ENCODE results near the gene ANKRD31.
"Not testable (repeated sequence)": the region's sequence is repeated elsewhere in the genome, so short reads cannot be mapped to it uniquely, and the experiment has no call there.

Gene ANKRD31

DNA sequence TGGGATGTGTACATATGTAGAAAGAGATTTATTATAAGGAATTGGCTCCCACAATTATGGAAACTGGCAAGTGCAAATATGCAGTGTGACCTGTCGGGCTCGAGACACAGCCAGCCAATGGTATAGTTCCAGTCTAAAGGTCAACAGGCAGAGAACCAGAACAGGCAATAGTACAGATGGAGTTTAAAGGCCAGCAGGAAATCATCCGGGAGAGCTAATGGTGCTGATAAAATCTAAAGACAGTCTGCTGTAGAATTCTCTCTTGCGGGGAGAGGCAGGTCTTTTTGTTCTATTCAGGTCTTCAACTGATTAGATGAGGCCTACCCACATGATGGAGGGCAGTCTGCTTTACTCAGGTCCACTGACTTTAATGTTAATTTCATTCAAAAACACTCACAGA lies 21.8 kb downstream of the ANKRD31 start:
- DNase-seq: no peak

DNA sequence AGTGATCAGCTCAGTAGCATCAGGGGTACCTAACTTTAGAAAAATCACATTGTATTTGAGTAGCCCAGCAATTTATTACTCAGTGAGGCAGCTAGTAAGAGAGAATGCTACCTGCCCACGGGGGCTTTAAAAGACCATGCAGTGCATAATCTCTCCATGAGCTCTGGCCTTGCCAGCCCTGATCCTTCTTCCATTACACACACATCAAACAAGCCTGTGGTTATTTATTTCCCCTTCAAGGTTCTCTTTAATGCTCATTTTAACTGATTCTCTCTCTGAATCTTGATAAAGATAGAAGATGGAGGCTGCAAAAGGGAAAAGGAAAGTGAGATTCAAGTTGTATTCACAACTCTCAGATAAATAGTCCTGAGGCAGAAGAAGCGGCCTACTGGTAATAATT lies 22.3 kb downstream of the ANKRD31 start:
- DNase-seq: no peak

DNA sequence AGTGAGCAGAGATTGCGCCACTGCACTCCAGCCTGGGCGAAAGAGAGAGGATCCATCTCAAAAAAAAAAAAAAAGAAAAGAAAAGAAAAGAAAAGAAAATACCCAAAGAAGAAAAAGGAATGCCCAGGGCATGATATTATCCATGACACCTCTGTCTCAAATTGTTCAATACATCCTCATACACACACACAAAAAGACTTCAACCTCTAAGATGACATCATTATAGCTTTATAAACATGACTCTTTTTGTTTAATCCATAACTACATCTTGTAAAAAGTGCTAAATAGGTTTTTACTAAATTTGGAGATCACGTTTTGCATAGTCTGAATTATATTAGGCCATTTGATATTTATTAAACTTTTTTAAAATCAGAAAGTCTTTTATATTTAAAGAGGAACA lies 33.1 kb downstream of the ANKRD31 start:
- no peak for DNase-seq

DNA sequence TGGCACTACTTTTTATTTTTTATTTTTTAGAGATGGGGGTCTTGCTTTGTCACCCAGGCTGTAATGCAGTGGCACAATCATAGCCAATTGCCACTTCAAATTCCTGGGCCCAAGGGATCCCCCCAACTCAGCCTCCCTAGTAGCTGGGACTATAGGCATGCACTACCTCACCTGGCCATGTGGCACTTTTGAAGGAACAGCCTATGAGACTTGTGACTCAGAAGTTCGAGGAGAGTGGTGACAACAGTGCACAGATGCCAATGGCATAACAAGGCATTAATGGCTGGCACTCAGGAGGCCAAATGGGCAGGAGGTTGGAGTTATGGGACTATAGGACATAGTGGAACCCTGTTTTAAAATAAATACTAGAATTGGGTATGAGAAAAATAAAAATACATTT lies 33.7 kb downstream of the ANKRD31 start:
- DNase-seq: no peak

DNA sequence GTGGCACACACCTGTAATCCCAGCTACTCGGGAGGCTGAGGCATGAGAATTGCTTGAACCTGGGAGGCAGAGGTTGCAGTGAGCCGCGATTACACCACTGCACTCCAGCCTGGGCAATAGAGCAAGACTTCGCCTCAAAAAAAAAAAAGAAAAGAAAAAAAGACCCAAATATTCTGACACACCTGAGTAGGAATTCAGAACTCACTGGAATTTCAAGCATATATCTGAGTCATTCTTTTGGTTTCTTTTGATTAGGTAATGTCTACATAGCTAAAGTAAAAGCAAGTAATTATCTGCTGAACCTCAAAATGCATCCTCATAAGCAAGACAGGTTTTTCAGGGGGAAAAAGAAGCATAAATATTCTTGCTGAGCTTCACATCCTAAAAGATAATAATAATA lies 35.9 kb downstream of the ANKRD31 start:
- DNase-seq: no peak

DNA sequence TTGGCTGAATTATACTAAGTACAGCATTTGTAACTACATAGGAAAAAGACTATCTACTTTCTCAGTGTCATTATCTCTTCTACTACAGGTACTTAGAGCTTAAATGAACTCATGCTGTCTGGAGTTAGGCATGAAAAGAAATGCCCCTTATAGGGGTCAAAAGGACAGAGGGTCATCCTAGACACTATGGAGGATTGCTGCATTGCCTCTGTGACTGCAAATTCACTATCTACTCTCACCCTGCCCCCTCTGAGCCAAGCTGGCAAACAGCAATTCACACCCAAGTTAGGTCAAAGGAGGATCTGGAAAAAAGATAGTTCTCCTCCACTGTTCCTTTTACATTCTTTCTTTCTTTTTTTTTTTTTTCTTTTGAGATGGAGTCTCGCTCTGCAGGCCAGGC lies 36.7 kb downstream of the ANKRD31 start:
- DNase-seq: no peak

DNA sequence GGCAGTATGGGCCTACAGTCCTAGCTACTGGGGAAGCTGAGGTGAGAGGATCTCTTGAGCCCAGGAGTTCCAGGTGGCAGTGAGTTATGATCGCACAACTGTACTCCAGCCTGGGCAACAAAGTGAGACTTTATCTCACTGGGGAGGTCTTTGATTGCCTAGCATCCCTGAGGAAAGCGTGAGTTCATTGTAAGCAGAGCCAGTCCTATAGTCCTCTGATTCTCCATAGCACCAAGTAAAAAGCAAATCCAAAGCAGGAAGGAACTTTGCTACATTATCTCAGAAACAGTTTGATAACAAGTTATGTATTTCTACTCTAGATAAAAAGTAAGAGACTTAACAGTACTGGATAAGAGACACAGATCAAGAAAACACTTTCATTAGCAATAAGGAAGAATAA lies 37.6 kb downstream of the ANKRD31 start:
- no peak for DNase-seq

DNA sequence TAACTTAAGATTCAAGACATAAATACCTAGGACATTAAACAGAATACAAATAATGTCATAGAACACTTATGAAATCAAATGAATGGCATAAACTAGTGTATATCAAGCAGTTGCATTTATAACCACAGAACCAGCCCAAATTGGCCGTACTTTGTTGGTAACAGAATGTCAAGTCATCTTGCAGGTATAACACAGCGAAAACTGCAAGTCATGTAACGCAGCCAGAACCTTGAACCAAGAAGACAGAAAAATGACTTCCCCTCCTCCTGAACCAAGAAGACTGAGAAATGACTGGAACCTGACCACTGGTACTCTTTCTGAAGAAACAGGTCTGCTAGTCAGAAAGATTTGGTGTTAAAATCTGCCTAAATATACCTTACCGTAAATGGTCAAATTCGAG lies 38.9 kb downstream of the ANKRD31 start:
- no peak for DNase-seq

DNA sequence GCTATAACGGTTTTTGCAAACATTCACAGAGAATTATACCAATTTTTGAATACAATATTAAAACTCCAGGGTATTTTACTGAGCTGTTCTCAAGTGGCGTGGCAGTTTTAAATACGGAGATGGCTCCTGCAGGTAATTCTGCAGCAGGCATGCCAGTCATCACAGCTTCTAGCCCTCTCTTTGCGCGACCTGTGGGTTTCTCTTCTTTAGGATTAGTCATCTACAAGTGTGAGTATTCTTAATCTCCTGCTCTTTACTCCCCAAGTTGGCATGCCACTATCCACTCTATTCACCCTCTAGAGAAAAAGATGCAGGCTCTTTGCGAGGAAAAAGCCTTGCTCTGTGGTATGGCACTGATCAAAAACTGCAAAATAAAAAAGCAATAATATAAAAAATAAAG lies 43.9 kb downstream of the ANKRD31 start:
- DNase-seq: no peak

DNA sequence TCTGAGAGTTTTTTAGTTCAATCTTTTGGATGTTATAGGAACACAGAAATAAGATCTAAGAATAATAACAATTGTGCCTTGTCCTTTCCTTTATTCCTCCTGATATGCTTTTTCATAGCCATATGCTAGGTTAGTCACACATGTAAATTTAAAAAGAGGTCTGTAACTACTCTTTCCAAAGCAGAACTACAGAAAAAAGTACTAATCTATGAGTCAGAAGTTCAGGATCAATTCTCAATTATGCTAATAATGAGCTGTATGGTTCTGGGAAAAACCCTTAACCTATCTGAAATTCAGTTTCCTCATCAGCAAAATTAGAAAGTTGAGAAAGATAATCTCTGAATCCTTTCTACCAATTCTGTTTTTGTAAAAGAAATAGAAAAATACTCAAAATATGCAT lies 44.4 kb downstream of the ANKRD31 start:
- DNase-seq: no peak

DNA sequence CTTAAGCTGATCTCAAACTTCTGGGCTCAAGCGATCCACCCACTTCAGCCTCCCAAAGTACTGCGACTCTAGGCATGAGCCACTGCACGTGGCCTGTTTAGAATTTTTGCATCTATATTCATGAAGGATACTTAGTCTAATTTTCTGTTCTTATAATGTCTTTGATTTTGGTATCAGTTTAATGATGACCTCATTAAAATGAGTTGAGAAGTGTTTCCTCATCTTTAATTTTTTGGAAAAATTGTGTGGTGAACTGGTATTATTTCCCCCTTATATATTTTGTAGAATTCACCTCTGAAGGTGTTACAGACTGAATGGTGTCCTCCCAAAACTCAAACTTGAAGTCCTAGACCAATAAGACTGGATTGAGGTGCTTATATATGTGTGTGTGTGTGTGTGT lies 46.5 kb downstream of the ANKRD31 start:
- no peak for DNase-seq

DNA sequence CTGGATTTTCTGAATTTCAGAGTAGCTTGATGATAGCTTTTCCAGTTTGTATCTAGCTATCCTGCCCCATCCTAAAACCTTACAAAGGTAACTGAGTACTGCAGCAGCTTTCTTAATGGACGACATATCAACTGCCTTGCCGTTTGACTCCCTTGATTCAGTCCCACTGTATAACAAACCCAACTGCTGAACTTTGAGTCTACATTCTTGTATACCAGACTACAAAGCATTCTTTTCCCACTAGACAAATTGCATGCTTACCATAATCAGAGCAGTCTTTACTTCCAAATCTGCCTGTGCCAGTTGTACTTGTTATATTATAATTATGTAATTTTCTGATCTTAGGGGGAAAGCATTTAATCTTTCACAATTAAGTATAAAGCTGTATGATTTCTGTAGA lies 47.3 kb downstream of the ANKRD31 start:
- no peak for DNase-seq

DNA sequence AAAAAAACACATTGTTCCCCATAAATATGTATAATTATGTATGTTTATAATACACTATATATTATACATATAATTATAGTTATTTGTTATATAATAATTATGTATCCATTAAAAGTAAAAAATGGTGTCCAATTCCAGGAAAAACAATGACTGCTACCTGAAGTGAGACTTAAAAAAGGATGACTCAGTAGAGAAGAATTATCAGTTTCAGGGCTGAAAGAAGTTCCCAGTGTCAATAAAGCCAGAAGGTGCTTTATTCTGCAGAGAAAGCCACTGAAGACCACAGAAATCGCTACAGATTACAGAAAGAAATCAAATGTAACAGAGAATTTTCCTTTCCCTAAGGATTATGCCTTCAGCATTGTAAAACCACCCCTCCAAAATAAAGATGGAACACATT lies 50.9 kb downstream of the ANKRD31 start:
- DNase-seq: no peak

DNA sequence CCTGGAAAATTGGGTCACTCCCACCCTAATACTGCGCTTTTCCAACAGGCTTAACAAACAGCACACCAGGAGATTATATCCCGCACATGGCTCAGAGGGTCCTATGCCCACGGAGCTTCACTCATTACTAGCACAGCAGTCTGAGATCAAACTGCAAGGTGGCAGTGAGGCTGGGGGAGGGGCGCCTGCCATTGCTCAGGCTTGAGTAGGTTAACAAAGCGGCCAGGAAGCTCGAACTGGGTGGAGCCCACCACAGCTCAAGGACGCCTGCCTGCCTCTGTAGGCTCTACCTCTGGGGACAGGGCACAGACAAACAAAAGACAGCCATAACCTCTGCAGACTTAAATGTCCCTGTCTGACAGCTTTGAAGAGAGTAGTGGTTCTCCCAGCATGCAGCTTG lies 60.7 kb downstream of the ANKRD31 start:
- not testable (repeated sequence) for DNase-seq

DNA sequence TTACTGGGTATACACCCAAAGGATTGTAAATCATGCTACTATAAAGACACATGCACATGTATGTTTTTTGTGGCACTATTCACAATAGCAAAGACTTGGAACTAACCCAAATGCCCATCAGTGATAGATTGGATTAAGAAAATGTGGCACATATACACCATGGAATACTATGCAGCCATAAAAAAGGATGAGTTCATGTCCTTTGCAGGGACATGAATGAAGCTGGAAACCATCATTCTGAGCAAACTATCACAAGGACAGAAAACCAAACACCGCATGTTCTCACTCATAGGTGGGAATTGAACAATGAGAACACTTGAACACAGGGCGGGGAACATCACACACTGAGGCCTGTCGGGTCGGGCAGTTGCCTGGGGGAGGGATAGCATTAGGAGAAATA lies 61.8 kb downstream of the ANKRD31 start:
- not testable (repeated sequence) for DNase-seq

DNA sequence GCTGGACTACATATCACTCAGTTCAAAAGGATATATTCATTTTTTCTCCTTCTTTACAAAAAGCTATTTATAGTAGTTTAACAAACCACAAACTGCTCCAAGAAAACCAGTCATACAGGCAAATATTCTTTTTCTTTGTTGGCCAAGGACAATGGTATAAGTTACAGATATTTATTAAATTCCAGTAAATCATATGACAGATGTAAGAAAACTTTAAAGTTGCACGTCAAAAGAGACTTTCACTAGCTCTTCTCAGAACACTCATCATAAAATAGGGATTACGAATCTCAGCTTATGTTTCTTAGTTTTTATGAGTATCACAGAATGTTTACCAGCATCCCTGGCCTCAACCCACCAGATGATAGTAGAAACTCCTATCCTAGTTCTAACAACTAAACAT lies 67.2 kb downstream of the ANKRD31 start:
- DNase-seq: no peak

DNA sequence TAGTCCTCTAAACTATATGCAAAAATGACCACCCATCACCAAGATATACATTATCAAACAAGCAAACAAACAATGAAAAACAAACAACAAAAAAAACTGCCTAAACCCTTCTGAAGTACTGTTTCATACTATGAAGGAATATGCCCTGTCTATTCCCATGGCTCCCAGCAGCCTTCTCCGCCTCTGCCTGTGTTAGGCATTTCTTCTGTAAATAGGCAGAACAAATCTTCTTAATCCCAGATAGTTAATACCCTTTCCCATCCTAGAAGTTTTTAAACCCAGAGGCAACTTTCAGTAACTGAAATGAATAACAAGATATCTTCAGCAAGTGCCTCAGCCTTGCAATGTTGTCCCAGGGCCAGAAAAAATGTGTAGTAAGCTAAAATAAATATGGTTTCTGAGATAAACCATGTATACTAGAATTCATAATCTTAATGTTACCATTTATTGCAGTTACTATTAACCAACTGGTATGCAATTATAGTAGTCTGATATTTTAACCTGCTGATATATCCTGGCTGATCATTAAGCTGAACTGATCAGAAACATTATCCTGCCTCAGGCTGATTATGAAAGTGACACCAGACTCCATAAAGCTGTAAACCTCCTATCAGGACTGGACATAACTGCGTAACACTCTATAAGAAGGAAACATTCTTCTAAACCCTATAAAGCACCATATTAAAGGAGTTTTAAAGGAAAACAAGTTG lies 68.5 kb downstream of the ANKRD31 start:
- DNase-seq: no peak

DNA sequence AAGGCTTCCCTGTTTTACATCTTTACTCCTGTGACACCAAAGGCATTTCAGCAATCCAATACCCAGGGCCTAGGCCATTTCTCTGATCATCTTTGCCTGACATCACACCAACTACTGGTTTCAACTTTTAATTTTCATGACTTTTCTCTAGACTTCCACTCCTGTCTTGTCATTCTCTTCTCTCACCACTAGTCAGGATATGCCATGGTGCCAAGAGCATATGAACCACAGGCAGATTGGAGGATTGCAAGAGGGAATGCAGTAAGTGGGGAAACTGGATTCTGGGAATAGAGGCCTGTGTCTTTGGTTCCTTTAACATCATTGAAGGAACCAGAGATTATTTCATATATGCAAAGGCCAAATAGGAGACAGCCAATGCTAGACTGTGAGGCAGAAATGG lies 69.3 kb downstream of the ANKRD31 start:
- no peak for DNase-seq

DNA sequence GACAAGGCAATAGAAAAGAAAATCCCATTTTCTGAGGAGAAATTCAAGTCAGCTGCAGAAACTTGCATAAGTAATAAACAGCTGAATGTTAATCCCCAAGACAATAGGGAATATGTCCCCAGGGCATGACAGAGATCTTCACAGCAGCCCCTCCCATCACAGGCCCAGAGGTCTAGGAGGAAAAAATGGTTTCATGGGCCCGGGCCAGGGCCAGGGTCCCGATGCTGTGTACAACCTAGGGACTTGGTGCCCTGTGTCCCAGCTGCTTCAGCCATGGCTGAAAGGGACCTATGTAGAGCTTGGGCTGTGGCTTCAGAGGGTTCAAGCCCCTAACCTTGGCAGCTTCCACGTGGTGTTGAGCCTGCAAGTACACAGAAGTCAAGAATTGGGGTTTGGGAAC lies 75.2 kb downstream of the ANKRD31 start:
- not testable (repeated sequence) for DNase-seq

DNA sequence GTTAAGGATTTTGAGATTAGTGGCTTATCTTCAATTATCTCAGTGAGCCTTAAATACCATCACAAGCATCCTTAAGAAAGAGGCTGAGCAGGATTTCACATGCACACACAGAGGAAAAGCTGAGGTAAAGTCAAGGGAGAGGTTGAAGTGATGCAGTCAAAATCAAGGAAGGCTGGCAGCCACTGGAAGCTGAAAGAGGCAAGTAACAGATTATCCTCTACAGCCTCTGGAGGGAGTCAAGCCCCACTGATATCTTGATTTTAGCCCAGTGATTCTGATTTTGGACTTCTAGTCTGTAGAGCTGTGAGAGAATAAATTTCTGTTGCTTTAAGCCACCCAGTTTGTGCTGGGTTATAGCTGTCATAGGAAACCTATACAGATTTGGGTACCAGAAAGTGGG lies 80.1 kb downstream of the ANKRD31 start:
- no peak for DNase-seq

DNA sequence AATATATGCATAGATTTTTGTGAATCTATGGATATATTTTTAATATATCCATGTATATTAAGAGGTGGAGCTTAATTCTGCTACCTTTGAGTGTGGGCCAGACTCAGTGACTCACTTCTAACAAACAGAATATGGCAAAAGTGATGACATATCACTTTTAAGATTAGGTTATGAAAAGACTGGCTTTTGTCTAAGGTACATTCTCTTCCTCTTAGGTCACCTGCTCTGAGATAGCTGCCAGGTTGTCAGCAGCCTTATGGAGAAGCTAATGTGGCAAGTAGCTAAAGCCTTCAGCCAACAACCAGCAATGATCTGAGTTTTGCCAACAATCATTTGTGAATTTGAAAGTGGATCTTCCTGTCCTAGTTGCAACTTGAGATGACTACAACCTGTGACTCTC lies 83.8 kb downstream of the ANKRD31 start:
- no peak for DNase-seq

DNA sequence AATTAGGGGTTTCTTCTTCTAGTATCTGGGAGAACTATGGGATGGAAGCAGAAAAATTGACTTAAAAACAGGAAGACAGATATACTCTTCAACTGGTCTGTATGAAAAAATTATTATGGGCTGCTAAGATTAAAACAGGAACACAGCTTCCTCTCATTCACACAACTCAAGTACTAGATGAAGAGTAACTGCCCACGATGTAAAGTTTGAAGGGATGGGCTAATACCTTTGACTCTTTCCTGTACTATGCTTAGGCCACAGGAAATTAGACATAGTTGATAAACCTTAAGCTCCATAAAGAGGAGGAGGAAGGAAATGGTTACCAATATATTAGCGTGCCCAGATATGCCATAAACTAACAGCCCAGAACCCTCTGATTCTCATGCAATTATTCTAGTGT lies 88.6 kb downstream of the ANKRD31 start:
- no peak for DNase-seq

DNA sequence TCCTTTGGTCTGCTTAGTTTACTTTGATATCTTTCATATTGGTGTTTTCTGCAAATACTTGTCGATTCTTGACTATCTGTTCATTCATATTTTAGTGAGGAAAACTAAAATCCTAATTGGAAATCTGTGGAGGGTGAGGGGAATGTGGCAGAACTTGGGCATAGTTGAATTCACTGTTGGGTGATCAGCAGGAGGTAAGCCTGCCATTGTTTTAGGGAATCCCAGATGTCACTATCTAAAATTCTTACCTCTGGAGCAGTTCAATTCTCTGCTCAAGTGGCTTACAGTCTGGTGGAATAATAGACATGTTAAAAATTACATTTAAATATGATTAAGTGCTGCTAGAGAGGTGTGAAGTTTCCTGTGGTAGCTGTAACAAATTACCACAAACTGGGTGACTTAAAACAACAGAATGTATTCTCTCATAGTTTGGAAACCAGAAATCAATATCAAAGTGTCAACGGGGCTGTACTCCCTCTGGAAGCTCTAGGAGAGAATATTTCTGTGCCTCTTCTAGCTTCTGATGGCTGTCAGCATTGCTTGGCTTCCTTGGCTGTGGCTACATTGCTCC lies 94.0 kb downstream of the ANKRD31 start:
- no peak for DNase-seq

DNA sequence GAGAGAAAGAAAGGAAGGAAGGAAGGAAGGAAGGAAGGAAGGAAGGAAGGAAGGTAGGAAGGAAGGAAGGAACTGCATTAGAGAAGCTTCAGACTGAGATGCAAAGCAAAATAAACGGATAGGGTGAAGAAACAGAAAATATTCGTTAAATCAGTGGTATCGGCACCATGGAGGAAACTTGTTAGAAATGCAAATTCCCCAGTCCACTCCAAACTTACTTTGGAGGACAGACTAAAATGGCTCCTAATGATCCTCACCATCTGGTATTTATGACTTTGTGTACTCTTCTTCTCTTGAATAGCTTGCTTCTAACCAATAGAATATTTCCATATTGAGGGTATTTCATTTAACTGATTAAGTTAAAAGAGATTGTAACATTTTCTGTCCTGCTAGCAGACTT lies 96.4 kb downstream of the ANKRD31 start:
- no peak for DNase-seq

DNA sequence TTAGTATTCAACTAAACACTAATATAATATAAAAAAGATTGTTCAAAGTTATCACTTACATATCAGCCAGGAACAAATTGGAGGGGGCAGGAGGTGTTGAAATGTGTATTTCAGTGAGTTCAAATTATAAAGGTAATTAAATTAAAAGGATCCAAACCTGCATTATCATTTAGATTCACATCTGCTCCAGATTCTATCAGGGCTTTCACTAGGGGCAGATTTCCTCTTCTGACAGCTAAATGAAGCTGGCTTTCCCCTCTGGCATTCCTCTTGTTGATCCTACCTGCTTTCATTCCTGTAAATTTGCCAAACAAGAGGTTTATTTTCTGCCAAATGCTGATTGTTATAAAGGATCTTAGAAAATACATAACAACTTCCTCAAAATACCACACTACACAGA lies 98.0 kb downstream of the ANKRD31 start:
- DNase-seq: no peak

Measured in DMS79 treated with DMSO at 0.1 percent for 48 hours (cell line).